ENCODE data around the gene AASDHPPT. TPM values are rescaled to one million over a fixed set of nuclear protein-coding genes. Genes with fewer than 3 reads are reported as not detected.

The AASDHPPT gene
- total and polyA plus RNA-seq, 7 donors: 18.0 to 40.1 (median 25.0) TPM

DNA sequence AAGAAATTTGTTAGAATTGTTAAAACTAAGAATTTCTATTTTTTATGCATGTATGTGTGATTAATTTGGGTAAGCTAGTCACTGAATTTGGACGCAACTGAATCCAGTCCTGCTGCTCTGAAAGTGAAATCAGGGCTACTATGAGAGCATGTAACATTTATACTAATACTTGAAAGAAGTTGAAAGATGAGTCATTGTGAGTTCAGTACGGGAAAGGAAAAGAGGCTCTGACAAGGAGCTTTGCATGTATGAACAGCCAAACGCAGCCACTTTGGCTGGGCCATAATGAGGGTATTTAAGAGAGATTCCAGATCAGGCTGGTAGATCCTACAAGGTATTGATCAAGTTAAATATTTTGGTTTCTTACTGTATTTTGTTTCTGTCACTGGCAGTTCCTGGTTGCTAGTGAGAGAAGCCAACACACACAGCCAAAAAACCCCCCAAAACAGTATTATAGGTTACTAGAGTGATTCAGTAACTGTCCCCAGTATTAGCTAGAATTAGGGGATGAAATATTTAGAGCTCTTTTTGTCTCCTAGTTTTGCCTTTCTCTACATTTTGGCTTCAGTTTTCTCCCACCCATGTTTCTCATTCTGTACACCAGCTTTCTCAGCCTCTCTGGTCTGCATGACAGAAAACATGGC lies 14.1 kb downstream of the AASDHPPT start:
- 78 to 89% (median 78%) methylated on average over 3 of the region's 3 CpGs for WGBS, 3 donors
- intact Hi-C loops (cut with DNase I): no loop called here
- H3K27me3 ChIP-seq (ENCODE audit: insufficient read depth in 3 of 3, low read length in 2 of 3): no peaks in the 10 kb centered on the region
- no peak overlapping the region for H3K27ac ChIP-seq
- H3K9me3 ChIP-seq: no peaks in the 10 kb centered on the region
- TF ChIP-seq, protein P1, sequence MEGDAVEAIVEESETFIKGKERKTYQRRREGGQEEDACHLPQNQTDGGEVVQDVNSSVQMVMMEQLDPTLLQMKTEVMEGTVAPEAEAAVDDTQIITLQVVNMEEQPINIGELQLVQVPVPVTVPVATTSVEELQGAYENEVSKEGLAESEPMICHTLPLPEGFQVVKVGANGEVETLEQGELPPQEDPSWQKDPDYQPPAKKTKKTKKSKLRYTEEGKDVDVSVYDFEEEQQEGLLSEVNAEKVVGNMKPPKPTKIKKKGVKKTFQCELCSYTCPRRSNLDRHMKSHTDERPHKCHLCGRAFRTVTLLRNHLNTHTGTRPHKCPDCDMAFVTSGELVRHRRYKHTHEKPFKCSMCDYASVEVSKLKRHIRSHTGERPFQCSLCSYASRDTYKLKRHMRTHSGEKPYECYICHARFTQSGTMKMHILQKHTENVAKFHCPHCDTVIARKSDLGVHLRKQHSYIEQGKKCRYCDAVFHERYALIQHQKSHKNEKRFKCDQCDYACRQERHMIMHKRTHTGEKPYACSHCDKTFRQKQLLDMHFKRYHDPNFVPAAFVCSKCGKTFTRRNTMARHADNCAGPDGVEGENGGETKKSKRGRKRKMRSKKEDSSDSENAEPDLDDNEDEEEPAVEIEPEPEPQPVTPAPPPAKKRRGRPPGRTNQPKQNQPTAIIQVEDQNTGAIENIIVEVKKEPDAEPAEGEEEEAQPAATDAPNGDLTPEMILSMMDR (IDR thresholded peaks at IDR 0.05): no peak
- DNase-seq (no peak), ATAC-seq (no peak)
- H3K4me3 ChIP-seq: no peak overlapping the region
- peaks cover 4 to 54% of the 10 kb centered on the region in 2 donors for H3K36me3 ChIP-seq (ENCODE audit: insufficient read depth in 1 of 2, low read depth in 1 of 2)
- H3K4me1 ChIP-seq: peaks cover 29% of the 10 kb centered on the region

DNA sequence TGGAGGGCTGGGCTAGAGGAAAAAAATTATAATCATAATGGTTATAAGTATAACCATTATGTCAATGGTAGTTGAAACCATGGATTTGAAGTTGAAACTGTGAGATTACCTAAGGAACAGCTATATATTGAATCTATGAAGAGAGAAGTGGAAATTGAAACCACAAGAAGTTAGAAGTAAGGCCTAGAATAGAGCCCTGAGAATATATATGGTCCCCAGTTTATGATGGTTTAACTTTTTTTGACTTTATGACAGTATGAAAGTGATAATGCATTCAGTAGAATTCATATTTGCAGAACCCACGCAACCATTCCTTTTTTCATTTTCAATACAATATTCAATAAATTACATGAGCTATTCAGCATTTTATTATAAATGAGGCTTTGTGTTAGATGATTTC lies 15.0 kb downstream of the AASDHPPT start:
- no peak overlapping the region for H3K4me3 ChIP-seq
- 96 to 100% (median 98%) methylated on average over 1 of the region's 1 CpG for WGBS, 3 donors
- H3K9me3 ChIP-seq: no peaks in the 10 kb centered on the region
- ATAC-seq: no peak
- DNase-seq: no peak
- no peak overlapping the region for H3K27ac ChIP-seq
- H3K36me3 ChIP-seq (ENCODE audit: insufficient read depth in 1 of 2, low read depth in 1 of 2): peaks cover 6 to 62% of the 10 kb centered on the region in 2 donors
- no peaks in the 10 kb centered on the region for H3K27me3 ChIP-seq (ENCODE audit: insufficient read depth in 3 of 3, low read length in 2 of 3)
- peaks cover 23% of the 10 kb centered on the region for H3K4me1 ChIP-seq
- intact Hi-C loops (cut with DNase I): no loop called here
- TF ChIP-seq, protein P1 (IDR thresholded peaks at IDR 0.05): no peak

DNA sequence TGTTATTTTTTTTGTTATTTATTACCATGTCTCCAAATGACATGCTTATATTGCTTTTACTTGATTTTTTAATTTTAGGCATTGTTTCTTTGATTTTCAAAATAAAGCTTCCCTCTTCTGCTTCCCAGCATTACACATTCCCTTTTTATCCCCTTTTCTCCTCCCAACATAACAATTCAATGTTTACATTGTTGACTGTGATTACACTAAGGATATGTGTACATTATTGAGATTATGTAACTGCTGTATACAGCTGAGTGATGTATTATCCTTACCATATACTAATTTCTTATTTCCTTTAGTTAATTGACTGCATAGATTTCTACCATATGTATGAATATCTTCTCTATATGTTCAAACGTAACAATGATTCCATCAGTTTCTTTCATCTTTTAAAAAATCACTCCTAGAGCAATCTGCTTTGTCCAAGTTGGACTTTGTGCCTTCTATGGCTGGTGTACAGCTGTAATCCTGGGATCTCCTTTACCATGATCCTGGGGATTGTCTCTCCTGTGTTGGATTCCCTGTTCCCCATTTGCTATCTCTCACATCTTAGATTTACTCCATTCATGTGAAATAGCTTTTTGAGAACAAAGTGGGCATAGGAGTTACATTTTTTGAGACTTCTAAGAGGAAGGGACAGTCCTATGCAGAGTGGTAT lies 21.6 kb downstream of the AASDHPPT start:
- ATAC-seq: no peak
- Histone ChIP-seq H3K4me3 (no peak overlapping the region), H3K27ac (no peak overlapping the region), H3K9me3 (no peaks in the 10 kb centered on the region), H3K36me3 (ENCODE audit: insufficient read depth in 1 of 2, low read depth in 1 of 2) (peaks cover 10 to 53% of the 10 kb centered on the region in 2 donors), H3K27me3 (ENCODE audit: insufficient read depth in 3 of 3, low read length in 2 of 3) (no peaks in the 10 kb centered on the region), H3K4me1 (no peaks in the 10 kb centered on the region)
- WGBS, 3 donors: 84 to 97% (median 95%) methylated on average over 1 of the region's 1 CpG
- TF ChIP-seq, protein P1 (IDR thresholded peaks at IDR 0.05): no peak
- no peak for DNase-seq
- intact Hi-C loops (cut with DNase I): no loop called here

DNA sequence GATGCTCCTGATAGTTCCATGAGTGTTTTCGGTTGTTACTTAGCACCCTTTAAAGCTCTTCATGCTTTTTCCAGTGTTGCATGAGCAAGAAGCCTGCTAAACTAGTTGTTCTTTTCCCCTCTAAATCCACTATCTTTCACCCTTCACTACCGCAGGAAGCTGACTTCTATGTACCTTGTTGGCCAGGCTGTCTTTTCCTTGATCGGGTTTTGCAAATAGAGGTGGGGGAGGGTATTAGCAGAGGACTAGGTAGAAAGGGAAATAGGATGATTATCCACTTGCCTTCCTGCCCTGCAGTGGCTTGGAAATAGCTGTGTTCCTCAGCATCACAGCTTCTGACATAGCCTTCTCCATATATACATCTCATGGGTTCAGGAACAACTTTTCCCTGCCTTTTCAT lies 23.9 kb downstream of the AASDHPPT start:
- Histone ChIP-seq H3K4me1 (no peaks in the 10 kb centered on the region), H3K9me3 (no peaks in the 10 kb centered on the region), H3K4me3 (no peak overlapping the region), H3K36me3 (ENCODE audit: insufficient read depth in 1 of 2, low read depth in 1 of 2) (peaks cover 6 to 29% of the 10 kb centered on the region in 2 donors), H3K27ac (no peak overlapping the region), H3K27me3 (ENCODE audit: insufficient read depth in 3 of 3, low read length in 2 of 3) (no peaks in the 10 kb centered on the region)
- intact Hi-C loops (cut with DNase I): no loop called here
- TF ChIP-seq, protein P1 (IDR thresholded peaks at IDR 0.05): no peak
- 78 to 81% (median 80%) methylated on average over 3 of the region's 3 CpGs for WGBS, 3 donors
- no peak for DNase-seq
- no peak for ATAC-seq
